Fibroblast of villous mesenchyme (primary cell): Measurements from ENCODE around the gene ARHGEF11. TPM values are rescaled to one million over a fixed set of nuclear protein-coding genes. Genes with fewer than 3 reads are reported as not detected.
A peak's percentile ranks its signal among the peaks of the same experiment; 100 is the strongest.

ENCODE experiments used
- DNase-seq: peaks from one replicate; pipeline ENCODE4 v3.0.0-alpha.2; 2010; ENCODE audit warnings: low read depth
- H3K4me3 ChIP-seq: 2 replicates; pipeline ENCODE4 v1.5.1; 2011; ENCODE audit warnings: low read depth, mild to moderate bottlenecking, low read length
- total RNA-seq: library from RNA; depleted of rRNA; stranded (reverse); fragments of >200 nt; gene quantifications from 2 replicates; pipeline ENCODE4 v1.2.3, GENCODE V29; 2012
- TF ChIP-seq, protein P1 (sequence below): IDR thresholded peaks from 2 replicates; pipeline ENCODE4 v1.5.1; 2012; ENCODE audit warnings: low read depth, mild to moderate bottlenecking, low read length; ENCODE audit not compliant: insufficient read depth

The ARHGEF11 gene
- total RNA-seq, 1 donor = 34.1 TPM

DNA sequence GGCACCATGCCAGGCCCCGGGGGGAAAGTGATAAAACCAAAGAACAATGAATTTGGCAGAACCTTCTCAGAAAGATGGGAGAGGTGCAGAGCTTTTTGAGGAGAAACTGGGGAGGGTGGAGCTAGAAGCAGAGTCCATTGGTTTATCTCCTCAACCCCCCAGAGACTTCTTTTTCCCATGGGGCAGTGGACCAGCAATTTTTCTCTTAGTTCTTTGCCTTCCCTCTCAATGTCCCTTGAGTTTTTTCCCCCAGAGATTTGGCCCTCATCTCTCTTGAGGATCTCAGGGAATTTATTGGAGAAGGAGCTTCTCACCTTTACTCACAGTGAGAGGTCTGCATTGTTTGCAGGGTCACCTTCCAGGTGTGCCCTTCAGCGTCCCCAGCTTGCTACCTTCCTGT lies 5.3 kb upstream of the ARHGEF11 start:
- DNase-seq = no peak
- no peak overlapping the region for H3K4me3 ChIP-seq
- TF ChIP-seq, protein P1, sequence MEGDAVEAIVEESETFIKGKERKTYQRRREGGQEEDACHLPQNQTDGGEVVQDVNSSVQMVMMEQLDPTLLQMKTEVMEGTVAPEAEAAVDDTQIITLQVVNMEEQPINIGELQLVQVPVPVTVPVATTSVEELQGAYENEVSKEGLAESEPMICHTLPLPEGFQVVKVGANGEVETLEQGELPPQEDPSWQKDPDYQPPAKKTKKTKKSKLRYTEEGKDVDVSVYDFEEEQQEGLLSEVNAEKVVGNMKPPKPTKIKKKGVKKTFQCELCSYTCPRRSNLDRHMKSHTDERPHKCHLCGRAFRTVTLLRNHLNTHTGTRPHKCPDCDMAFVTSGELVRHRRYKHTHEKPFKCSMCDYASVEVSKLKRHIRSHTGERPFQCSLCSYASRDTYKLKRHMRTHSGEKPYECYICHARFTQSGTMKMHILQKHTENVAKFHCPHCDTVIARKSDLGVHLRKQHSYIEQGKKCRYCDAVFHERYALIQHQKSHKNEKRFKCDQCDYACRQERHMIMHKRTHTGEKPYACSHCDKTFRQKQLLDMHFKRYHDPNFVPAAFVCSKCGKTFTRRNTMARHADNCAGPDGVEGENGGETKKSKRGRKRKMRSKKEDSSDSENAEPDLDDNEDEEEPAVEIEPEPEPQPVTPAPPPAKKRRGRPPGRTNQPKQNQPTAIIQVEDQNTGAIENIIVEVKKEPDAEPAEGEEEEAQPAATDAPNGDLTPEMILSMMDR = no peak

DNA sequence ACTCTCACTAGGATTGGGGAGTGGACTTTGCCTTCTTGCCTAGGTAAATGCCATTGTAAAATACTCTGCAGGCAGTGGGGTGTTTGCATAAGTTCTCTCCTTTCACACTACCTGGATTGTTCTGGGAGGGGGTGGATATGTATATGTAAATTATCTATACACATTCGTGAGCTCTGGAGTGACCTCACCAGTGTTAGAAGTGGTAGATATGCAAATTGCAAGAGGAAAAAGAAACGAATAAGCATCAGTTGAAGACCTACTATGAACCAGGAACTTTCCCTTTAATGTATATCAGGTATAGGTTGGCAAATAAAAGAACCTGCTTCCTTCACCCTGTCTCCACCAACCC lies 1.5 kb upstream of the ARHGEF11 start:
- TF ChIP-seq, protein P1 = no peak
- H3K4me3 ChIP-seq = no peak overlapping the region
- no peak for DNase-seq

- H3K4me3 ChIP-seq = peak overlapping the region; percentile 82
- TF ChIP-seq, protein P1 = no peak
- DNase-seq = no peak
These were observed 1.2 kb downstream of the ARHGEF11 start for GRCh38 chr1:157044326-157044725.

DNA sequence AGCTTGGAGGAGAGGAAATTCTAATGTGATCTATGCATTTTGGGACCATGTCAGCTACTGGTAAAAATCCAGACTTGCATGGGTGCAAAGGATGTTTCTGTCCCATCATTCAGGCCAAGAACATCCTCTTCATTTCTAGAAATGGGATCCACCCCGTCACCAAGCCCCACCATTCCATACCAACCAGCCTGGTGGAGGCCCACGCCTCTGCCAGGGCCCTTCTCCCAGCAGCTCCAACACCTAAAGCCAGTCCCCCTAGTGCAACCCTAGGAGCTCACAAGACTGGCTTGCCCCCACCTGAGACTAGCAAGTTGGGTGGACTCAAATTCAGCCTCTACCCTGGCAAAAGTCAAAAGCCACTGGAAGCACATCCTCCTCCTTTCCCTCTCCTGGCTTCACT lies 1.9 kb downstream of the ARHGEF11 start:
- TF ChIP-seq, protein P1 = no peak
- H3K4me3 ChIP-seq = peak overlapping the region; percentile 82

DNA sequence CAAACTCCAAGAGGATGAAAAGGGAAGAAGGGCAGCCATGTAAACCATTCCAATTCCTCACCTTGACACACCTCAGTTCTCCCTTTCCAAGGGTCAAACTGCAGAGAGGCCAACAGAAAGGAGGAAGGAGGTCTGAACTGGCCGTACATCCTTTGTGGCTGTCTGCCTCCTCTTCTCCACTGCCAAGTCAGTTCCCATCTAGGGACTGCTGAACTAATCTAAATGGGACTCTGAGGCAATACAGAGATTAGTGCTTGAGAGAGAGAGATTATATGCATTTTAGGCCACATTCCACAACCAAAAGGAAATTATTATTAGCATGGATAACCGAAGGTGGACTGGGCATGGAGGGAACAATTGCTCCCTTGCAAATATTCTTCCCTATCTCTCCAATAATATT lies 2.7 kb downstream of the ARHGEF11 start:
- H3K4me3 ChIP-seq = peak overlapping the region; percentile 82
- TF ChIP-seq, protein P1 = no peak
- peak; percentile 37 for DNase-seq

More for the DNA sequence above, 1.9 kb downstream of the ARHGEF11 start:
- no peak for DNase-seq

- no peak overlapping the region for H3K4me3 ChIP-seq
- TF ChIP-seq, protein P1 = no peak
- DNase-seq = peak; percentile 57
These were observed 4.7 kb downstream of the ARHGEF11 start for GRCh38 chr1:157040802-157041201.

DNA sequence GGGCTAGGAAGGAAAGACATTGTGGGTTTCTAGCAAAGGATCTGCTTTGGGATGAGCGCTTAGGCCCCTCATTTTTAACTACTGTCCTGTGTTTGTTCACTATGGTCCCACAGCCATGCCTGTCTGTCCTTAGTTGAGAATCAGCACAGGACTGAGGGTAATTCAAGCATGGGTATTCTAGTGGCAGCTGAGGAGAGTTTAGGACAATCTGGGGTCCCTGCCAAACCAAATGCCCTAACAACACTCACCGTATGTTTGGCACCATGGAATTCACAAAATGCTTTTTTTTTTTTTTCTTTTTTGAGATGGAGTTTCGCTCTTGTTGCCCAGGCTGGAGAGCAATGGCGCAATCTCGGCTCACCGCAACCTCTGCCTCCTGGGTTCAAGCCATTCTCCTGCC lies 10.4 kb downstream of the ARHGEF11 start:
- DNase-seq = no peak

More for the DNA sequence above, 10.4 kb downstream of the ARHGEF11 start:
- TF ChIP-seq, protein P1 = no peak
- no peak overlapping the region for H3K4me3 ChIP-seq
